ENCODE data around the gene YEATS4.

The YEATS4 gene

DNA sequence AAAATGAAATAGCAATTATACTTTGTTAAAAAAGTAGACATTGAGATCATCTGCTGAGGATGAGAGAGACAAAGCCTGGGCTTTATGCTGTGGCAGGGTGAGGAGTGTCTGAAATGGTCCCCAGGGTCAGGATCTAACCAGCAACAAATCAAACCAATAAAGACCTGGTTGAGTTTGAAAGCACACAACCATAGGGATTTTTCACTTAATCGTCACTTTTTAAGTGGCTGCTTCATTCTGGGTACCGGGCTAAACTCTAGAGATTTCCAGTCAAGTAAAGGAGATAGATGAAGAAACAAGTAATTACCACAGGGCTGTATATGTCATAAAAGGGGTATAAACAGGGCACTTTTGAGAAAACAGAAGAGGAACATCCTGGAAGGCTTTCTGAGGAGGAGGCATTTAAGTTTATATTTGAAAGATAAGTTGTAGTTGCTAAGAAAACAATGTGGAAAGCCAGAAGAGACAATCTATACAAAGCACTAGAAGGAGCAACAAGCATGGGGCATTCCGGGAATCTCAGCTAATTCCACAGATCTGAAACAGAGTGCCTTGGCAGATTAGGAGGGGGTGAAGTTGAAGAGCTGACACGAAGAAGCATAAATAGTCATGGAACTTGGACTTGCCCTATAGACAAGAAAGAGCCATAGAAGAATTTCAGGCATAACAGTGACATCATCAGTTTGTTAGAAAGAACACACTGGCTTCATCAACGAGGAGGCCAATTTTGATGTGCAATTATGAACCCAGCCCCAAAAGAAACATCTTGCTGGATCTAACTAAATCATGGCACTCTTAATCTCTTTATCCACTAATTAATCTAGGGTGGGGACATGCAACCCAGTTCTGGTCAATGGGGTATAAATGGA, 63.7 kb downstream of the YEATS4 start:
- TF ChIP-seq POLR2AphosphoS5 (IDR thresholded peaks at IDR 0.05; ENCODE audit: low read depth, low read length) (no peak), FOXP2 (optimal IDR thresholded peaks at IDR 0.05; ENCODE audit: borderline replicate concordance, extremely low read depth, extremely low read length, insufficient read depth) (no peak), SIN3A (IDR thresholded peaks at IDR 0.05; ENCODE audit: borderline replicate concordance, insufficient read depth, low read length) (no peak), TAF1 (IDR thresholded peaks at IDR 0.05; ENCODE audit: borderline replicate concordance, insufficient read depth, low read length) (no peak)
- TF ChIP-seq, protein P1, sequence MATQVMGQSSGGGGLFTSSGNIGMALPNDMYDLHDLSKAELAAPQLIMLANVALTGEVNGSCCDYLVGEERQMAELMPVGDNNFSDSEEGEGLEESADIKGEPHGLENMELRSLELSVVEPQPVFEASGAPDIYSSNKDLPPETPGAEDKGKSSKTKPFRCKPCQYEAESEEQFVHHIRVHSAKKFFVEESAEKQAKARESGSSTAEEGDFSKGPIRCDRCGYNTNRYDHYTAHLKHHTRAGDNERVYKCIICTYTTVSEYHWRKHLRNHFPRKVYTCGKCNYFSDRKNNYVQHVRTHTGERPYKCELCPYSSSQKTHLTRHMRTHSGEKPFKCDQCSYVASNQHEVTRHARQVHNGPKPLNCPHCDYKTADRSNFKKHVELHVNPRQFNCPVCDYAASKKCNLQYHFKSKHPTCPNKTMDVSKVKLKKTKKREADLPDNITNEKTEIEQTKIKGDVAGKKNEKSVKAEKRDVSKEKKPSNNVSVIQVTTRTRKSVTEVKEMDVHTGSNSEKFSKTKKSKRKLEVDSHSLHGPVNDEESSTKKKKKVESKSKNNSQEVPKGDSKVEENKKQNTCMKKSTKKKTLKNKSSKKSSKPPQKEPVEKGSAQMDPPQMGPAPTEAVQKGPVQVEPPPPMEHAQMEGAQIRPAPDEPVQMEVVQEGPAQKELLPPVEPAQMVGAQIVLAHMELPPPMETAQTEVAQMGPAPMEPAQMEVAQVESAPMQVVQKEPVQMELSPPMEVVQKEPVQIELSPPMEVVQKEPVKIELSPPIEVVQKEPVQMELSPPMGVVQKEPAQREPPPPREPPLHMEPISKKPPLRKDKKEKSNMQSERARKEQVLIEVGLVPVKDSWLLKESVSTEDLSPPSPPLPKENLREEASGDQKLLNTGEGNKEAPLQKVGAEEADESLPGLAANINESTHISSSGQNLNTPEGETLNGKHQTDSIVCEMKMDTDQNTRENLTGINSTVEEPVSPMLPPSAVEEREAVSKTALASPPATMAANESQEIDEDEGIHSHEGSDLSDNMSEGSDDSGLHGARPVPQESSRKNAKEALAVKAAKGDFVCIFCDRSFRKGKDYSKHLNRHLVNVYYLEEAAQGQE (IDR thresholded peaks at IDR 0.05; ENCODE audit: insufficient read depth in 1 of 2, low read depth in 2 of 2, low read length in 2 of 2) = no peak

DNA sequence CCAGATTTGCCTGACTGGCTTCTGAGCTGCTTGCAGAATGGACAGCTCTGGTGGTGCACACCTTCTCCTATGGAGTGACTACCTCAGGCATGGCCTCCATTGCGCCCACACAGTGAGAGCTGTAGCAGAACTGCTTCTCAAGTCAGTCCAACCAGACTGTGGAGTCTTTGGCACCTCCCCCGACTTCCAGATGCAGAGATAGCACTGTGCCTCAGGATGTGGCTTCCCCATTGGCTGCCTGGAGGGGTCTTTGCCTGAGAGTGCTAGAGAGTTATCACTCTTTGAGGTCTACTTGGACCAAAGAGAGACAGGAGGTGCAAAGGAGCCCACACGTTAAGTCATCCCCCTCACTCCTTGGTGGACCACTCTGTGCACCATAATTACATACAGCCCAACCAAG, 65.9 kb downstream of the YEATS4 start:
- TF ChIP-seq POLR2AphosphoS5 (IDR thresholded peaks at IDR 0.05; ENCODE audit: low read depth, low read length) = no peak
- TF ChIP-seq, protein P1 (IDR thresholded peaks at IDR 0.05; ENCODE audit: insufficient read depth in 1 of 2, low read depth in 2 of 2, low read length in 2 of 2) = no peak
- TF ChIP-seq FOXP2 (optimal IDR thresholded peaks at IDR 0.05; ENCODE audit: borderline replicate concordance, extremely low read depth, extremely low read length, insufficient read depth) = no peak
- TF ChIP-seq SIN3A (IDR thresholded peaks at IDR 0.05; ENCODE audit: borderline replicate concordance, insufficient read depth, low read length) = no peak
- TF ChIP-seq TAF1 (IDR thresholded peaks at IDR 0.05; ENCODE audit: borderline replicate concordance, insufficient read depth, low read length) = no peak

DNA sequence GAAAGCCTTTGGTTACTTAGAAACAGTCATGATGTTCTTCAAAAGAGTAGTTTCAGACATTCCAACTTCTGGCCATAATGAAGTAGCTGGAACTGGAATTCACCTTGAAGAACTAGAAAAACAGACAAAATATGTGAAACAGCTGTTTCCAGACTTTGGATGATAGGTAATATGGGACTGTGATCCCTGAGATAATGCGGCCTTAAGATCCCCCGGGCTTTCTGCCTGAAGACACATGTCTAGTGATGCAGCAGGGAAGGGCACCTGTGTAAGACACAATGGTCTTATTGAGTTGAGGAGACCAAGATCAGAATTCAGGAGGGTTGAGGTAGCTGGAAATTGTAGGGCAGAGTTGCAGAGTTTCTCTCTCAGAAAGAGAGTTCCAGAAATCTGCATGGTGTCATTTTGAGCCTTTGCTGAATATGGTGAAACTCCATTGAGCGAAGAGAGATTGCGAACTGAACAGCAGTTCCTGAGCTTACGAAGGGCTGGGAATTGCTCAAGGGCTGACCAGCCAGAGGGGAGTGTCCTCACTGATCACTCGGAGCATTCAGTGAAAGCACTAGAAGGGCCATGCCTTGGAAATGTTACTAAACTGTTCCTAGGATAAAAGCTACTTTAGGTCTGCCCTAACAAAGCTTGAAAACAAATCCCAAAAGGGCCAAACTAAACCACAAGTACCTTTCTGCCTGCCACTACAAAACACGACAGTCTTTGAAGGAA, 69.0 kb downstream of the YEATS4 start:
- TF ChIP-seq TAF1 (IDR thresholded peaks at IDR 0.05; ENCODE audit: borderline replicate concordance, insufficient read depth, low read length) = no peak
- TF ChIP-seq, protein P1 (IDR thresholded peaks at IDR 0.05; ENCODE audit: insufficient read depth in 1 of 2, low read depth in 2 of 2, low read length in 2 of 2) = no peak
- TF ChIP-seq FOXP2 (optimal IDR thresholded peaks at IDR 0.05; ENCODE audit: borderline replicate concordance, extremely low read depth, extremely low read length, insufficient read depth) = no peak
- TF ChIP-seq SIN3A (IDR thresholded peaks at IDR 0.05; ENCODE audit: borderline replicate concordance, insufficient read depth, low read length) = no peak
- TF ChIP-seq POLR2AphosphoS5 (IDR thresholded peaks at IDR 0.05; ENCODE audit: low read depth, low read length) = no peak

DNA sequence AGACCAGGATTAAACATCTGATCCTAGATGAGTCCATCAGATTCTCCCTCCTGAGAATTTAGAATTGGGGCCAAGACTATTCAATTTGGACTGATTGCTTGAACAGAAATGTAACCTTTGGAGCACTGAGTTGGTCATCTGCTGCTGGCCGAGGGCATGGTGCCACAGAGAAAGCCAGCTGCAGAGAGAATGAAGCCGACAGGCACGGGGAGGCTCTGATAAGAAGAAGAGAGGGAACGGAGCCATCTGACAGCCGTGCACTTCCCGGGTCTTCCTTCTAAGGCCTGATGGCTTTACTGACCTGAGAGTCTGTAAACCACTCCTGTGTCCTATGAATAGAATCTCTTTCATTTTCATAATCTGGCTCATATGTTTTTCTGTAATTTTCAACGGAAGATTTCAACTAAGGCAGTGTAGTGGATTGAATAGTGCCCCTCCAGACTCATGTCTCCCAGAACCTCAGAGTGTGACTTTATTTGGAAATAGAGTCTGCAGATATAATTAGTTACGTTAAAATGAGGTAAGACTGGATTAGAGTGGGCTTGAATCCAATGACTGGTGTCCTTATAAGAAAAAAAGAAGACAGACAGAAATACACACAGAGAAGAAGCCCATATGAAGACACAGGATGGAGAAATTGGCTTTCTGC, 71.5 kb downstream of the YEATS4 start:
- TF ChIP-seq POLR2AphosphoS5 (IDR thresholded peaks at IDR 0.05; ENCODE audit: low read depth, low read length) (no peak), FOXP2 (optimal IDR thresholded peaks at IDR 0.05; ENCODE audit: borderline replicate concordance, extremely low read depth, extremely low read length, insufficient read depth) (no peak), TAF1 (IDR thresholded peaks at IDR 0.05; ENCODE audit: borderline replicate concordance, insufficient read depth, low read length) (no peak), SIN3A (IDR thresholded peaks at IDR 0.05; ENCODE audit: borderline replicate concordance, insufficient read depth, low read length) (no peak)
- TF ChIP-seq, protein P1 (IDR thresholded peaks at IDR 0.05; ENCODE audit: insufficient read depth in 1 of 2, low read depth in 2 of 2, low read length in 2 of 2) = no peak
